H1 (cell line): ENCODE data around the gene AMBP. TPM values are rescaled to one million over a fixed set of nuclear protein-coding genes. Genes with fewer than 3 reads are reported as not detected.

Source experiments
- CTCF ChIA-PET: fragments of 300-600 bp; sonication (Branson Sonifier 250); formaldehyde crosslinking; loops from one replicate; lab custom pipeline; 2021; ENCODE audit not compliant: partially characterized antibody; lab: Charles Lee
- POLR2A ChIA-PET: fragments of 300-600 bp; sonication (Branson Sonifier 250); formaldehyde crosslinking; loops from one replicate; lab custom pipeline; 2021; ENCODE audit warnings: inconsistent platforms; ENCODE audit not compliant: partially characterized antibody; lab: Charles Lee
- DNase-seq, 2 experiments: peaks; one replicate each; pipeline versions ENCODE4 v3.0.0 to v3.0.0-alpha.2; 2010 to 2022; ENCODE audit warnings: low spot score in 2 of 2, low read depth in 1 of 2, mixed read lengths in 1 of 2
- FAIRE-seq: peaks from 2 replicates; lab custom pipeline; 2011; peaks lifted over from hg19 to GRCh38; lab: Jason Lieb, UNC
- H2AFZ ChIP-seq: 2 replicates; pipeline ENCODE4 v1.8.1; 2012; ENCODE audit warnings: low read length, inconsistent platforms
- H2AK5ac ChIP-seq: 2 replicates; pipeline ENCODE4 v1.6.1; 2013; ENCODE audit warnings: low read depth, low read length
- H2BK120ac ChIP-seq: replicated peaks from 2 replicates; pipeline ENCODE3; 2013; ENCODE audit warnings: low read depth, low read length, inconsistent platforms
- H2BK12ac ChIP-seq: 2 replicates; pipeline ENCODE4 v1.6.1; 2013; ENCODE audit warnings: low read depth, low read length
- H2BK15ac ChIP-seq: 2 replicates; pipeline ENCODE4 v1.6.1; 2013; ENCODE audit warnings: low read length
- H2BK20ac ChIP-seq: 2 replicates; pipeline ENCODE4 v1.6.1; 2013; ENCODE audit warnings: low read length
- H2BK5ac ChIP-seq: 2 replicates; pipeline ENCODE4 v1.6.1; 2013; ENCODE audit warnings: low read depth, low read length
- H3K14ac ChIP-seq: 2 replicates; pipeline ENCODE4 v1.6.1; 2013; ENCODE audit warnings: inconsistent platforms; ENCODE audit not compliant: insufficient read length
- H3K18ac ChIP-seq: 2 replicates; pipeline ENCODE4 v1.6.1; 2013; ENCODE audit warnings: low read length; ENCODE audit errors: extremely low read depth
- H3K23ac ChIP-seq: 2 replicates; pipeline ENCODE4 v1.6.1; 2013; ENCODE audit warnings: inconsistent platforms; ENCODE audit not compliant: insufficient read length
- H3K23me2 ChIP-seq: 2 replicates; pipeline ENCODE4 v1.6.1; 2013; ENCODE audit warnings: low read depth, low read length
- H3K27ac ChIP-seq: 2 replicates; pipeline ENCODE4 v1.6.1; 2011; ENCODE audit warnings: low read depth, low read length, inconsistent platforms
- H3K27me3 ChIP-seq, 4 experiments: replicated peaks in 1 of 4; 1 replicate in 1 of 4; 2 replicates in 3 of 4; pipeline versions ENCODE4 v1.6.1 to v1.8.1; 2011 to 2013; ENCODE audit warnings: low read length in 3 of 4, mild to moderate bottlenecking in 3 of 4, inconsistent platforms in 2 of 4, mixed read lengths in 2 of 4, moderate library complexity in 1 of 4; ENCODE audit not compliant: control insufficient read depth in 3 of 4, insufficient read depth in 3 of 4; ENCODE audit errors: extremely low read depth in 1 of 4
- H3K36me3 ChIP-seq, 4 experiments: 2 replicates each; pipeline versions ENCODE4 v1.6.1 to v1.8.1; 2011 to 2013; ENCODE audit warnings: mild to moderate bottlenecking in 4 of 4, low read length in 3 of 4, moderate library complexity in 2 of 4, control low read depth in 1 of 4, inconsistent platforms in 1 of 4; ENCODE audit not compliant: insufficient read depth in 4 of 4, control insufficient read depth in 2 of 4
- H3K4ac ChIP-seq: replicated peaks from 2 replicates; pipeline ENCODE3; 2013; ENCODE audit warnings: low read length, low read depth, mixed read lengths, inconsistent platforms; ENCODE audit not compliant: insufficient read length
- H3K4me1 ChIP-seq, 4 experiments: replicated peaks in 1 of 4; 1 replicate in 1 of 4; 2 replicates in 3 of 4; pipeline versions ENCODE4 v1.6.1 to v1.8.1; 2011 to 2013; ENCODE audit warnings: low read length in 3 of 4, inconsistent platforms in 2 of 4, mixed read lengths in 1 of 4; ENCODE audit not compliant: insufficient read depth in 4 of 4, control insufficient read depth in 3 of 4
- H3K4me2 ChIP-seq, 2 experiments: 2 replicates each; pipeline versions ENCODE4 v1.6.1 to v1.8.1; 2011 to 2013; ENCODE audit warnings: low read depth in 2 of 2, low read length in 2 of 2, control low read depth in 1 of 2, inconsistent platforms in 1 of 2, mild to moderate bottlenecking in 1 of 2; ENCODE audit not compliant: insufficient read depth in 1 of 2
- H3K4me3 ChIP-seq, 4 experiments: fragments of 200-600, 300-600 bp in 1 of 4; sonication (generic), shearing (Covaris generic), sonication (Bioruptor Twin) in 1 of 4; 2 replicates each; pipeline versions ENCODE4 v1.5.1 to v1.8.1; 2011 to 2016; ENCODE audit warnings: low read length in 4 of 4, low read depth in 3 of 4, control low read depth in 2 of 4, inconsistent platforms in 2 of 4, mild to moderate bottlenecking in 2 of 4, mixed read lengths in 1 of 4, moderate library complexity in 1 of 4; ENCODE audit not compliant: insufficient read depth in 2 of 4; ENCODE audit errors: extremely low read depth in 1 of 4
- H3K56ac ChIP-seq: replicated peaks from 2 replicates; pipeline ENCODE3; 2013; ENCODE audit warnings: low read depth, mild to moderate bottlenecking, mixed read lengths, low read length, inconsistent platforms; ENCODE audit not compliant: insufficient read length
- H3K79me1 ChIP-seq: 2 replicates; pipeline ENCODE4 v1.6.1; 2013; ENCODE audit warnings: low read depth, low read length, control low read depth
- H3K79me2 ChIP-seq, 2 experiments: 2 replicates each; pipeline versions ENCODE4 v1.6.1 to v1.8.1; 2012 to 2013; ENCODE audit warnings: low read length in 2 of 2, mild to moderate bottlenecking in 2 of 2, inconsistent platforms in 1 of 2; ENCODE audit not compliant: insufficient read depth in 2 of 2, control insufficient read depth in 1 of 2
- H3K9ac ChIP-seq, 4 experiments: replicated peaks in 1 of 4; 1 replicate in 1 of 4; 2 replicates in 3 of 4; pipeline versions ENCODE4 v1.6.1 to v1.8.1; 2011 to 2013; ENCODE audit warnings: low read depth in 3 of 4, low read length in 3 of 4, control low read depth in 2 of 4, mild to moderate bottlenecking in 2 of 4, moderate library complexity in 2 of 4, inconsistent platforms in 1 of 4; ENCODE audit errors: extremely low read depth in 1 of 4
- H3K9me3 ChIP-seq, 2 experiments: 2 replicates each; pipeline versions ENCODE4 v1.6.1 to v1.8.1; 2012 to 2013; ENCODE audit warnings: mild to moderate bottlenecking in 2 of 2, moderate library complexity in 2 of 2, control low read depth in 1 of 2, inconsistent platforms in 1 of 2, low read depth in 1 of 2, low read length in 1 of 2, mixed read lengths in 1 of 2; ENCODE audit not compliant: insufficient read depth in 2 of 2
- H4K20me1 ChIP-seq, 2 experiments: replicated peaks in 1 of 2; 2 replicates each; pipeline versions ENCODE3 to v1.8.1; 2011 to 2013; ENCODE audit warnings: inconsistent platforms in 2 of 2, low read length in 2 of 2, mild to moderate bottlenecking in 1 of 2; ENCODE audit not compliant: insufficient read depth in 2 of 2, control insufficient read depth in 1 of 2
- H4K5ac ChIP-seq: 2 replicates; pipeline ENCODE4 v1.6.1; 2013; ENCODE audit warnings: low read length, low read depth, mixed read lengths, inconsistent platforms; ENCODE audit not compliant: insufficient read length
- H4K8ac ChIP-seq: 2 replicates; pipeline ENCODE4 v1.8.0; 2013; ENCODE audit warnings: mild to moderate bottlenecking, moderate library complexity, low read length, inconsistent platforms; ENCODE audit not compliant: insufficient read depth; ENCODE audit errors: extremely low read depth
- H4K91ac ChIP-seq: replicated peaks from 2 replicates; pipeline ENCODE3; 2013; ENCODE audit warnings: low read length, mixed read lengths, inconsistent platforms; ENCODE audit not compliant: insufficient read length
- CEBPB ChIP-seq: IDR thresholded peaks from 2 replicates; pipeline ENCODE4 v1.6.1; 2012; ENCODE audit warnings: low read depth, low read length
- WGBS, 2 experiments: shearing (Covaris generic) in 1 of 2; methylation state at CpG; one replicate each; pipeline versions ENCODE4 v1.1.6 to v1.1.7; 2013 to 2015; ENCODE audit warnings: low lambda C conversion rate in 2 of 2, mixed read lengths in 2 of 2, inconsistent platforms in 1 of 2, low coverage in 1 of 2, missing lambda C conversion rate in 1 of 2; ENCODE audit not compliant: insufficient replicate concordance in 2 of 2, insufficient coverage in 1 of 2, insufficient read length in 1 of 2; ENCODE audit errors: extremely low coverage in 1 of 2, missing lambda C conversion rate in 1 of 2; 5-methylcytosine and 5-hydroxymethylcytosine counted together
- polyA plus RNA-seq, 7 experiments: library from polyadenylated mRNA; depleted of rRNA in 3 of 7; stranded (reverse) in 5 of 7; unstranded in 2 of 7; fragments of >200 nt in 5 of 7; fragments of 200-250 nt in 2 of 7; gene quantifications; 1 replicate in 5 of 7; 2 replicates in 1 of 7; 4 replicates in 1 of 7; pipeline versions ENCODE4 v1.2.1 to v1.2.3, GENCODE V29; 2011 to 2013; ENCODE audit warnings: missing spikeins in 2 of 7, mixed read lengths in 2 of 7
- total RNA-seq: library from RNA; stranded (reverse); fragmentation: NEBNext Ultra II Directional; extraction: Animal tissue kit (Norgen Biotek cat#: 25700); gene quantifications from 2 replicates; pipeline ENCODE4 v1.2.1, GENCODE V29; 2021

AMBP gene
- total and polyA plus RNA-seq, 2 of the 8 experiments (the other 6 are each of a cell fraction or from before 2014, with no cell fraction given) = 3.0 to 4.0 TPM

GRCh38 chr9:114125476-114126013 lies 47.4 kb upstream of the AMBP start:
- no peak overlapping the region for H2BK12ac ChIP-seq
- H4K8ac ChIP-seq = no peak overlapping the region
- H3K79me1 ChIP-seq = no peaks in the 10 kb centered on the region
- ChIA-PET CTCF (interaction anchor here (1.0 to 11.0 kb wide), 7 partner anchors 9 to 182 kb away, joined by 3 to 123 read pairs (median 6); partner anchors contain the start of gene COL27A1), POLR2A (no interaction called here)
- no peak overlapping the region for H3K27ac ChIP-seq
- no peak overlapping the region for H2BK120ac ChIP-seq
- H3K18ac ChIP-seq = no peak overlapping the region
- H3K79me2 ChIP-seq = no peaks in the 10 kb centered on the region
- H4K5ac ChIP-seq = no peak overlapping the region
- no peak overlapping the region for H3K14ac ChIP-seq
- H4K20me1 ChIP-seq = peaks cover 0 to 1% of the 10 kb centered on the region in 2 experiments
- no peak overlapping the region for H2BK15ac ChIP-seq
- no peak for TF ChIP-seq CEBPB
- no peak overlapping the region for H3K4me3 ChIP-seq
- H2AFZ ChIP-seq = no peak overlapping the region
- DNase-seq = no peak
- no peaks in the 10 kb centered on the region for H3K9me3 ChIP-seq
- H4K91ac ChIP-seq = no peak overlapping the region
- H3K23me2 ChIP-seq = peaks cover 3% of the 10 kb centered on the region; the same call in 1 of the 2 replicates
- H3K4ac ChIP-seq = no peak overlapping the region
- 93% methylated on average over 10 of the region's 10 CpGs; no CpG with 5 or more reads in 1 of the 2 experiments for WGBS, 2 experiments
- H2BK20ac ChIP-seq = no peak overlapping the region
- FAIRE-seq = no peak
- no peak overlapping the region for H3K9ac ChIP-seq
- H2AK5ac ChIP-seq = no peak overlapping the region
- H3K23ac ChIP-seq = no peak overlapping the region
- no peak overlapping the region for H3K4me2 ChIP-seq
- H3K27me3 ChIP-seq = 0 out of 7 replicates have a peak, but pooled peaks cover 0 to 3% (median 0%) of the 10 kb centered on the region in 4 experiments
- H3K4me1 ChIP-seq = peaks cover 0 to 7% (median 0%) of the 10 kb centered on the region in 4 experiments; a peak in 2 of 7 replicates
- no peak overlapping the region for H3K56ac ChIP-seq
- no peak overlapping the region for H2BK5ac ChIP-seq
- no peaks in the 10 kb centered on the region for H3K36me3 ChIP-seq
